Prostate gland (tissue), 2 donors: Measurements from ENCODE around the gene EPB41L1. TPM values are rescaled to one million over a fixed set of nuclear protein-coding genes. Genes with fewer than 3 reads are reported as not detected.

Experiments
- DNase-seq: peaks from one replicate; pipeline ENCODE4 v3.0.0-alpha.2; 2019; ENCODE audit warnings: low spot score
- H3K27ac ChIP-seq, 2 donors: fragments of 200-600 bp; sonication (generic); 2 replicates each; pipeline ENCODE4 v1.5.1; 2017 to 2019
- H3K27me3 ChIP-seq: fragments of 200-600 bp; sonication (generic); replicated peaks from 2 replicates; pipeline ENCODE4 v1.5.1; 2019; ENCODE audit not compliant: insufficient read depth
- H3K36me3 ChIP-seq, 2 donors: fragments of 200-600 bp; sonication (generic); 1 replicate in 1 of 2; 2 replicates in 1 of 2; pipeline versions ENCODE4 v1.5.1 to v1.8.1; 2017 to 2019
- H3K4me1 ChIP-seq: fragments of 200-600 bp; sonication (generic); replicated peaks from 2 replicates; pipeline ENCODE4 v1.5.1; 2019
- H3K4me3 ChIP-seq, 2 donors: fragments of 200-600 bp; sonication (generic); 2 replicates each; pipeline ENCODE4 v1.5.1; 2017 to 2019
- H3K9me3 ChIP-seq: fragments of 200-600 bp; sonication (generic); 2 replicates; pipeline ENCODE4 v1.5.1; 2017
- POLR2A ChIP-seq: fragments of 450-650 bp; IDR thresholded peaks from one replicate; pipeline ENCODE4 v1.6.1; 2016; ENCODE audit warnings: antibody characterized with exemption, mild to moderate bottlenecking
- POLR2AphosphoS5 ChIP-seq: sonication (generic); formaldehyde crosslinking; IDR thresholded peaks from one replicate; pipeline ENCODE4 v1.6.1; 2017; ENCODE audit warnings: antibody characterized with exemption
- WGBS: methylation state at CpG from one replicate; pipeline ENCODE4 v1.1.5; 2018; 5-methylcytosine and 5-hydroxymethylcytosine counted together
- intact Hi-C: fragments of 100-400 bp; cut with DNase I; formaldehyde crosslinking; loops from one replicate; pipeline ENCODE4 v1.14.2; 2022
- total RNA-seq, 2 donors: library from RNA; depleted of rRNA; stranded (reverse); fragments of >200 nt; gene quantifications; one replicate each; pipeline ENCODE4 v1.1.0, GENCODE V29; 2016
- TF ChIP-seq, protein P1 (sequence below), 4 experiments: fragments of 200-600 bp in 2 of 4; fragments of 450-650 bp in 2 of 4; sonication (generic) in 2 of 4; IDR thresholded peaks; 1 replicate in 3 of 4; 2 replicates in 1 of 4; pipeline ENCODE4 v1.5.1; 2016 to 2019; ENCODE audit warnings: antibody characterized with exemption in 4 of 4, mild to moderate bottlenecking in 2 of 4, moderate library complexity in 2 of 4

The EPB41L1 gene
- total RNA-seq, 2 donors from 2014 or later = 27.7 to 91.1 TPM

DNA sequence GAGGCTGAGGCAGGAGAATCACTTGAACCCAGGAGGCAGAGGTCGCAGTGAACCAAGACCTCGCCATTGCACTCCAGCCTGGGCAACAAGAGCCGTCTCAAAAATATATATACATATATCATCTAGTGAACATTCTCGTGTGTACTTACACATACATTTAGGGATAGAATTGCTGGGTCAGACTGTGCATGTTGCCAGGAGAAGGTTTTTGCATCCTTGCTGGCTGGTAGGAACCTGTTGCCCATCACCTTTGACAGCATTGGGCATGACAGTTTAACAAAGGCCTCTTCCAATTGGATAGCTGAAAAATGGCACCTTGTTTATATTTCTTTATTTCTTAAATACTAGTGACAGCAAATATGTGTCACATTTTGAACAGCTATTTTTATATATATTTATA is 87.1 kb downstream of the EPB41L1 start:
- TF ChIP-seq, protein P1, sequence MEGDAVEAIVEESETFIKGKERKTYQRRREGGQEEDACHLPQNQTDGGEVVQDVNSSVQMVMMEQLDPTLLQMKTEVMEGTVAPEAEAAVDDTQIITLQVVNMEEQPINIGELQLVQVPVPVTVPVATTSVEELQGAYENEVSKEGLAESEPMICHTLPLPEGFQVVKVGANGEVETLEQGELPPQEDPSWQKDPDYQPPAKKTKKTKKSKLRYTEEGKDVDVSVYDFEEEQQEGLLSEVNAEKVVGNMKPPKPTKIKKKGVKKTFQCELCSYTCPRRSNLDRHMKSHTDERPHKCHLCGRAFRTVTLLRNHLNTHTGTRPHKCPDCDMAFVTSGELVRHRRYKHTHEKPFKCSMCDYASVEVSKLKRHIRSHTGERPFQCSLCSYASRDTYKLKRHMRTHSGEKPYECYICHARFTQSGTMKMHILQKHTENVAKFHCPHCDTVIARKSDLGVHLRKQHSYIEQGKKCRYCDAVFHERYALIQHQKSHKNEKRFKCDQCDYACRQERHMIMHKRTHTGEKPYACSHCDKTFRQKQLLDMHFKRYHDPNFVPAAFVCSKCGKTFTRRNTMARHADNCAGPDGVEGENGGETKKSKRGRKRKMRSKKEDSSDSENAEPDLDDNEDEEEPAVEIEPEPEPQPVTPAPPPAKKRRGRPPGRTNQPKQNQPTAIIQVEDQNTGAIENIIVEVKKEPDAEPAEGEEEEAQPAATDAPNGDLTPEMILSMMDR (IDR thresholded peaks at IDR 0.05) = no peak
- TF ChIP-seq POLR2A (no peak), POLR2AphosphoS5 (no peak)
- intact Hi-C loops = no loop called here
- H3K4me3 ChIP-seq = no peak overlapping the region
- DNase-seq = no peak
- H3K36me3 ChIP-seq = peaks cover 0 to 4% of the 10 kb centered on the region in 2 donors
- whole genome bisulfite sequencing = 95% methylated on average over 4 of the region's 4 CpGs
- no peaks in the 10 kb centered on the region for H3K9me3 ChIP-seq
- no peaks in the 10 kb centered on the region for H3K27me3 ChIP-seq
- H3K27ac ChIP-seq = no peak overlapping the region
- H3K4me1 ChIP-seq = no peaks in the 10 kb centered on the region

DNA sequence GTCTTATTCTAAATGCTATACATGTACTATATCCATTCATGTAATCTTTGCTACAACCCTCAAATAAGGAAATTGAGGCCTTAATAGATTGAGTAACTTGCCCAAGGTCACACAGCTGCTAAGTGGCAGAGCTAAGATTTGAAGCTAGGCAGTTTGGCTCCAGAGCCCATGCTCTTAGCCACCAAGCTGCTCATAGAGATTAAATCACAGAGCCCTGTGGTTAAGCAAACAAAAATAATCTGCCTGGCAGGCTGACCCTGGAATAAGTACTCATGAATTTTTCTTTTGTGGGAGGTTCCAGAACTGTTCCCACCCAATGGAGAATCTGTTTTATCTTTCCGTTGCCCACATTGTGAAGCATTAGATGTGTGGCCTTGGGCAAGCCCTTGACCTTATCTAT is 89.2 kb downstream of the EPB41L1 start:
- no peaks in the 10 kb centered on the region for H3K4me1 ChIP-seq
- 55% methylated on average over 1 of the region's 1 CpG for WGBS
- H3K27me3 ChIP-seq = no peaks in the 10 kb centered on the region
- no peak for DNase-seq
- intact Hi-C loops = no loop called here
- no peak overlapping the region for H3K4me3 ChIP-seq
- H3K27ac ChIP-seq = no peak overlapping the region
- TF ChIP-seq POLR2AphosphoS5 (no peak), POLR2A (no peak)
- TF ChIP-seq, protein P1 (IDR thresholded peaks at IDR 0.05) = no peak
- H3K36me3 ChIP-seq = peaks cover 0 to 4% of the 10 kb centered on the region in 2 donors
- no peaks in the 10 kb centered on the region for H3K9me3 ChIP-seq

GRCh38 chr20:36246401-36246800 is 91.9 kb downstream of the EPB41L1 start:
- Histone ChIP-seq H3K27me3 (no peaks in the 10 kb centered on the region), H3K4me1 (no peaks in the 10 kb centered on the region), H3K9me3 (no peaks in the 10 kb centered on the region), H3K4me3 (no peak overlapping the region), H3K36me3 (peaks cover 0 to 4% of the 10 kb centered on the region in 2 donors), H3K27ac (no peak overlapping the region)
- 75% methylated on average over 4 of the region's 4 CpGs for WGBS
- no peak for DNase-seq
- TF ChIP-seq POLR2A (no peak), POLR2AphosphoS5 (no peak)
- TF ChIP-seq, protein P1 (IDR thresholded peaks at IDR 0.05) = no peak
- intact Hi-C loops = no loop called here

DNA sequence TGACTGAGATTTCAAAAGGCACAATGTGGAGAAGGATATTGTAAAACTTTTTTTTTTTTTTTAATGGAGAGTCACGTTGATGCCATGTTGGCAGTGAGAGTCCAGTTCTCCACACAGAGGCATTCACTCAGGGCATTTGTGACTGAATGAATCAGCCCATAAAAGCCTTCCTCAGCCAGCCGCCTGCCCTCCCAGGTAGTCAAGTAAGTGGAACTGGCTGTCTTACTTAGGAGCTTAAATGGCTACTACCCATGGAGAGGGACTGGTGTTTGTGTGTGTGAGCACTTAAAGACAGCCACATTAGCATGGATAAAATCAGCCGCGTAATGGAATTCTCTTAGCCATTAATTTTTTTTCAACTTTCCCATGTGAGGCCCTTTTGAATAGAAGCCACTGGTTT is 94.3 kb downstream of the EPB41L1 start:
- intact Hi-C loops = no loop called here
- Histone ChIP-seq H3K9me3 (no peaks in the 10 kb centered on the region), H3K27ac (no peak overlapping the region), H3K4me3 (no peak overlapping the region), H3K36me3 (peaks cover 0 to 4% of the 10 kb centered on the region in 2 donors), H3K4me1 (no peaks in the 10 kb centered on the region), H3K27me3 (no peaks in the 10 kb centered on the region)
- WGBS = 47% methylated on average over 4 of the region's 4 CpGs
- TF ChIP-seq, protein P1 (IDR thresholded peaks at IDR 0.05) = no peak
- TF ChIP-seq POLR2A = no peak
- peak; percentile 41 for TF ChIP-seq POLR2AphosphoS5
- peak; percentile 24 for DNase-seq

GRCh38 chr20:36249450-36249849 is 94.9 kb downstream of the EPB41L1 start:
- intact Hi-C loops = no loop called here
- Histone ChIP-seq H3K36me3 (peaks cover 0 to 4% of the 10 kb centered on the region in 2 donors), H3K27ac (no peak overlapping the region), H3K9me3 (no peaks in the 10 kb centered on the region), H3K4me1 (no peaks in the 10 kb centered on the region), H3K4me3 (no peak overlapping the region), H3K27me3 (no peaks in the 10 kb centered on the region)
- DNase-seq = no peak
- TF ChIP-seq POLR2A (no peak), POLR2AphosphoS5 (no peak)
- TF ChIP-seq, protein P1 (IDR thresholded peaks at IDR 0.05) = no peak
- WGBS = 72% methylated on average over 3 of the region's 3 CpGs
